Measurements from ENCODE around the gene TTC27.
"Not testable (repeated sequence)": the region's sequence is repeated elsewhere in the genome, so short reads cannot be mapped to it uniquely, and the experiment has no call there.

Gene TTC27

GRCh38 chr2:32833709-32834108 is 205.9 kb downstream of the TTC27 start:
- Histone ChIP-seq H3K9ac (ENCODE audit: low read depth, low read length) (no peak overlapping the region), H3K27me3 (ENCODE audit: insufficient read depth, low read length) (no peaks in the 10 kb centered on the region), H3K4me1 (ENCODE audit: insufficient read depth, low read length) (peaks cover 6% of the 10 kb centered on the region; the same call in 1 of the 2 replicates), H3K27ac (ENCODE audit: low read depth, low read length) (no peak overlapping the region), H3K36me3 (ENCODE audit: insufficient read depth, low read length) (no peaks in the 10 kb centered on the region), H3K4me3 (ENCODE audit: low read length) (no peak overlapping the region), H3K9me3 (ENCODE audit: insufficient read depth, low read depth, low read length) (no peaks in the 10 kb centered on the region)
- whole genome bisulfite sequencing, result 95% methylated on average over 2 of the region's 2 CpGs

DNA sequence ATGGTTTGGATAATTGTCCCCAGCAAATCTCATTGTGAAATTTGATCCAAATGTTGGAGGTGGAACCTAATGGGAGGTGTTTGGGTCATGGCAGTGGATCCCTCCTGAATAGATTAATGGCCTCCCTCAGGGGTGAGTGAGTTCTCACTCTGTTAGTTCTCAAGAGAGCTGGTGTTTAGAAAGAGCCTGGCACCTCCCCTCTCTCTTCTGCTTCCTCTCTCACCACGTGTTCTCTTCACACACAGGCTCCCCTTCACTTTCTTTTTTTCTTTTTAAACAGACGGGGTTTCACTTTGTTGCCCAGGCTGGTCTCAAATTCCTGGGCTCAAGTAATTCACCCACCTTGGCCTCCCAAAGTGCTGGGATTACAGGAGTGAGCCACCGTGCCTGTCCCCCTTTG is 207.3 kb downstream of the TTC27 start:
- H3K27ac ChIP-seq (ENCODE audit: low read depth, low read length), result no peak overlapping the region
- H3K4me1 ChIP-seq (ENCODE audit: insufficient read depth, low read length), result peaks cover 6% of the 10 kb centered on the region; the same call in 1 of the 2 replicates
- WGBS, result 77% methylated on average over 3 of the region's 3 CpGs
- H3K4me3 ChIP-seq (ENCODE audit: low read length), result no peak overlapping the region
- H3K9me3 ChIP-seq (ENCODE audit: insufficient read depth, low read depth, low read length), result no peaks in the 10 kb centered on the region
- H3K9ac ChIP-seq (ENCODE audit: low read depth, low read length), result no peak overlapping the region
- no peaks in the 10 kb centered on the region for H3K36me3 ChIP-seq (ENCODE audit: insufficient read depth, low read length)
- no peaks in the 10 kb centered on the region for H3K27me3 ChIP-seq (ENCODE audit: insufficient read depth, low read length)

DNA sequence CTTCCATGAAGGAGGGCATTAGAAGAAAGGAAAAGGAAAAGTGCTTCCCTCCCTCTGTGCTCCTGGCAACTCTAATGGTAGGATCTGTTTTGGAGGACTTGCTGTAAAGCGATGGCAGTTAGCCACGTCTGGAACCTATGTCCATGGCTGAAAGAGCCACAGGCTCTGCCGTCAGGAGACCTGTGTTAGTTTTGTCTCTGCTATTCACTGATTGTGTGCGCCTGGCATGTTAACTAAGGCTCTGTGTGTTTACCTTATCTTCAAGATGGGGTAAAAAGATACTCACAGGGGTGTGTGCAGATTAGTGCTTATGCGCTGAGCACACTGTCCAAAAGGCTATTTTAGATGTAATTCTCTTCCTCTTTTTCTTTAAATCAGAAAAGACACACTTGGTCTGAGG is 209.1 kb downstream of the TTC27 start:
- H3K9ac ChIP-seq (ENCODE audit: low read depth, low read length), result no peak overlapping the region
- H3K4me1 ChIP-seq (ENCODE audit: insufficient read depth, low read length), result peaks cover 6% of the 10 kb centered on the region; the same call in 1 of the 2 replicates
- H3K4me3 ChIP-seq (ENCODE audit: low read length), result no peak overlapping the region
- no peaks in the 10 kb centered on the region for H3K9me3 ChIP-seq (ENCODE audit: insufficient read depth, low read depth, low read length)
- H3K36me3 ChIP-seq (ENCODE audit: insufficient read depth, low read length), result no peaks in the 10 kb centered on the region
- H3K27ac ChIP-seq (ENCODE audit: low read depth, low read length), result no peak overlapping the region
- H3K27me3 ChIP-seq (ENCODE audit: insufficient read depth, low read length), result no peaks in the 10 kb centered on the region
- WGBS, result 90% methylated on average over 5 of the region's 5 CpGs

- Histone ChIP-seq H3K4me1 (ENCODE audit: insufficient read depth, low read length) (no peaks in the 10 kb centered on the region), H3K27ac (ENCODE audit: low read depth, low read length) (no peak overlapping the region), H3K27me3 (ENCODE audit: insufficient read depth, low read length) (no peaks in the 10 kb centered on the region), H3K9me3 (ENCODE audit: insufficient read depth, low read depth, low read length) (no peaks in the 10 kb centered on the region), H3K4me3 (ENCODE audit: low read length) (no peak overlapping the region), H3K9ac (ENCODE audit: low read depth, low read length) (no peak overlapping the region), H3K36me3 (ENCODE audit: insufficient read depth, low read length) (no peaks in the 10 kb centered on the region)
- 91% methylated on average over 6 of the region's 7 CpGs for WGBS
Observed at GRCh38 chr2:32838418-32838817, 210.6 kb downstream of the TTC27 start.

- Histone ChIP-seq H3K4me3 (ENCODE audit: low read length) (no peak overlapping the region), H3K27ac (ENCODE audit: low read depth, low read length) (no peak overlapping the region), H3K27me3 (ENCODE audit: insufficient read depth, low read length) (no peaks in the 10 kb centered on the region), H3K9me3 (ENCODE audit: insufficient read depth, low read depth, low read length) (no peaks in the 10 kb centered on the region), H3K4me1 (ENCODE audit: insufficient read depth, low read length) (no peaks in the 10 kb centered on the region), H3K9ac (ENCODE audit: low read depth, low read length) (no peak overlapping the region), H3K36me3 (ENCODE audit: insufficient read depth, low read length) (no peaks in the 10 kb centered on the region)
- 92% methylated on average over 4 of the region's 4 CpGs for WGBS
Observed at GRCh38 chr2:32838949-32839348, 211.1 kb downstream of the TTC27 start.

DNA sequence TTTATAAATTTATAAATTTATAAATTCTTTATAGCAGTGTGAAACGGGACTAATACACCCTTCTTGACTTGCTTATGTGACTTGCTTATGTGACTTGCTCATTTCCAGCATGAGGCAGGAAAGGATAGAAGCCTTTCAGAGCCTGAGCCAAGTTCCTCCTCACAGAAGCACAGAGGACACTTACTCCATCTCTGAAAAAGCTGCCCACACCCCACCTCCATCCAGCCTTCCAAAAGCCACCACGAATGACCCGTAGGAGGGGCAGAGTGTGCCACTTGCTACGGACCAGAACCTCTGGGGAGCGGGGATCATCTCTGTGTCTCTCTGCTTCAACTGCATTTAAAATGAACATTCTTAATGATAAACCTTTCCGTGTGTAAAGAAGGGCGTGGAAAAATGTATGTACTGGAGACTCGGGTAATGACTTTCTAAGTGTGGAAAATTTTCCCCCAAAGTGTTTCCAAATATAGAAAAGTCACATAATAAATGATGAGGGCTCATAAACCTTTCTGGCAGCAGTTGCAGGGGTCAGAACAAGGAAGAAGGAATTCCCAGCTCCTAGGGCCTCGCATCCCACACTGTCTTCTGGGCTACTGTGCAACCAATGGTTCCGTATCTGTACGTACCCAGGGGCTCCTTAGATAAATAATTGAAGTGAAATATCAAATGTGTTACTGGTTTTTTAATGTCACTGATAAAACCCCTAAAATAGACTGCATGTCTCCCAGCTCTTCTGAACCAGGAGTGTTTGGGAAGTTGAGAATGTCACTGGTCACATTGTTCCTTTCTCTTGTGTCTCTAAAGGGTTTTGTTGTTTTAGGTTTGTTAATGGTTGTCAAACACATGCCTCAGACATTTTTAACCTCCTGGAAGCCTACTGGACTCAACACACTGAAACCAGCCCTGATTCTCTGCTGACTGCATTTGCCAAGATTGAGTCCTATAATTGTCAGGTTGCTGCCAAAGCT is 214.4 kb downstream of the TTC27 start:
- WGBS, result 89% methylated on average over 8 of the region's 11 CpGs
- Histone ChIP-seq H3K9ac (ENCODE audit: low read depth, low read length) (no peak overlapping the region), H3K27me3 (ENCODE audit: insufficient read depth, low read length) (no peaks in the 10 kb centered on the region), H3K27ac (ENCODE audit: low read depth, low read length) (no peak overlapping the region), H3K9me3 (ENCODE audit: insufficient read depth, low read depth, low read length) (peaks cover 8% of the 10 kb centered on the region), H3K4me1 (ENCODE audit: insufficient read depth, low read length) (no peaks in the 10 kb centered on the region), H3K4me3 (ENCODE audit: low read length) (no peak overlapping the region), H3K36me3 (ENCODE audit: insufficient read depth, low read length) (no peaks in the 10 kb centered on the region)

- peaks cover 8% of the 10 kb centered on the region for H3K9me3 ChIP-seq (ENCODE audit: insufficient read depth, low read depth, low read length)
- H3K4me3 ChIP-seq (ENCODE audit: low read length), result no peak overlapping the region
- no peaks in the 10 kb centered on the region for H3K27me3 ChIP-seq (ENCODE audit: insufficient read depth, low read length)
- no peaks in the 10 kb centered on the region for H3K36me3 ChIP-seq (ENCODE audit: insufficient read depth, low read length)
- H3K27ac ChIP-seq (ENCODE audit: low read depth, low read length), result no peak overlapping the region
- no peaks in the 10 kb centered on the region for H3K4me1 ChIP-seq (ENCODE audit: insufficient read depth, low read length)
- no peak overlapping the region for H3K9ac ChIP-seq (ENCODE audit: low read depth, low read length)
- 90% methylated on average over 1 of the region's 1 CpG for WGBS
Observed at GRCh38 chr2:32843699-32844098, 215.8 kb downstream of the TTC27 start.

- 96% methylated on average over 4 of the region's 4 CpGs for WGBS
- Histone ChIP-seq H3K9ac (ENCODE audit: low read depth, low read length) (no peak overlapping the region), H3K4me1 (ENCODE audit: insufficient read depth, low read length) (no peaks in the 10 kb centered on the region), H3K9me3 (ENCODE audit: insufficient read depth, low read depth, low read length) (peaks cover 8% of the 10 kb centered on the region), H3K4me3 (ENCODE audit: low read length) (no peak overlapping the region), H3K27me3 (ENCODE audit: insufficient read depth, low read length) (no peaks in the 10 kb centered on the region), H3K36me3 (ENCODE audit: insufficient read depth, low read length) (no peaks in the 10 kb centered on the region), H3K27ac (ENCODE audit: low read depth, low read length) (no peak overlapping the region)
Observed at GRCh38 chr2:32844253-32844652, 216.4 kb downstream of the TTC27 start.

- H3K4me1 ChIP-seq (ENCODE audit: insufficient read depth, low read length); H3K27me3 ChIP-seq (ENCODE audit: insufficient read depth, low read length): not testable (repeated sequence)
- WGBS, result 90% methylated on average over 3 of the region's 4 CpGs
Observed at GRCh38 chr2:32846274-32846673, 218.4 kb downstream of the TTC27 start.

DNA sequence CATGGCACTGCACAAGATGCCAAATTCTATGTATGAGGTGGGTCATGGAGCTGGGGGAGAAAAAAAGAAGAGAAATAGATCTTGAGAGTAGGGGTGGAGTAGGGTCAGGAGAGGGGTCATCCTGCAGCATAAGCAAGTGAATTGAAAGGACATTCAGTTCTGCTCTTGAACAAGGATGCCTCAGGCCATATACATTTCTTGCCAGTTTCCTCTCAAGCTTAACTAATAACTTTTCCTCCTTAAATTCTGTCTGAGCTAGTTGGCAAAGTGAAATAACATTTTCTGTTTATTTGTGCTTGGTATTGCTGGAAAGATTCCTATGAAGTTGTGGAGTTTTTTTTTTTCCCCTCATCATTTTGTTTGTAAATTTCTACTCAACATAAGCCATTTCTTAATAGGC is 219.9 kb downstream of the TTC27 start:
- Histone ChIP-seq H3K27me3 (ENCODE audit: insufficient read depth, low read length) (no peaks in the 10 kb centered on the region), H3K27ac (ENCODE audit: low read depth, low read length) (no peak overlapping the region), H3K36me3 (ENCODE audit: insufficient read depth, low read length) (no peaks in the 10 kb centered on the region), H3K9ac (ENCODE audit: low read depth, low read length) (no peak overlapping the region), H3K4me3 (ENCODE audit: low read length) (no peak overlapping the region), H3K4me1 (ENCODE audit: insufficient read depth, low read length) (no peaks in the 10 kb centered on the region), H3K9me3 (ENCODE audit: insufficient read depth, low read depth, low read length) (peaks cover 8% of the 10 kb centered on the region)

More at GRCh38 chr2:32846274-32846673, 218.4 kb downstream of the TTC27 start:
- not testable (repeated sequence) for H3K9me3 ChIP-seq (ENCODE audit: insufficient read depth, low read depth, low read length); H3K4me3 ChIP-seq (ENCODE audit: low read length); H3K9ac ChIP-seq (ENCODE audit: low read depth, low read length); H3K36me3 ChIP-seq (ENCODE audit: insufficient read depth, low read length); H3K27ac ChIP-seq (ENCODE audit: low read depth, low read length)

- H3K9me3 ChIP-seq (ENCODE audit: insufficient read depth, low read depth, low read length), result peaks cover 8% of the 10 kb centered on the region
- H3K4me1 ChIP-seq (ENCODE audit: insufficient read depth, low read length), result no peaks in the 10 kb centered on the region
- no peak overlapping the region for H3K4me3 ChIP-seq (ENCODE audit: low read length)
- 93% methylated on average over 5 of the region's 5 CpGs for WGBS
- H3K27ac ChIP-seq (ENCODE audit: low read depth, low read length), result no peak overlapping the region
- H3K27me3 ChIP-seq (ENCODE audit: insufficient read depth, low read length), result no peaks in the 10 kb centered on the region
- no peaks in the 10 kb centered on the region for H3K36me3 ChIP-seq (ENCODE audit: insufficient read depth, low read length)
- no peak overlapping the region for H3K9ac ChIP-seq (ENCODE audit: low read depth, low read length)
Observed at GRCh38 chr2:32849456-32850194, 221.8 kb downstream of the TTC27 start.

Measured in HUES64 (cell line).